ENCODE results near the gene ZNF385B.
A peak's percentile ranks its signal among the peaks of the same experiment; 100 is the strongest.

The ZNF385B gene

DNA sequence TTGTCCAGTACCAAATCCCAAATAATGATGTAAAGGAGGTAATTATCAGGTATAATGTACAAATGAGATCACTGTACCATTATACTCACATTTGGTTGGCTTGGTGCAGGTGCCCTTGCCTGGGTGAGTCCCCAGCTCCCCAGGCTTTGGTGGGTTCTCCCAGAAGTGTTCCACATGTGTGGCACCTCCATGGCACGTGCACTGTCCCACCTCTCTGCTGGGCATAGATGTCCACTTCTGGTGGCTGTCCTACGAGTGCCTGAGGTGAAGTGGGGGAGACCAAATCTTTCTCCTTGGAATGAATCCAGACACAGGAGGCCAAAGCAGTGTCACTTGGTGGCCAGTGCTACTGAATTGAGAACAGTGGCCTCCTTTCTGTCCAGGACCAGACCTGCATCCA is 434.3 kb downstream of the ZNF385B start:
- TF ChIP-seq, protein P1, sequence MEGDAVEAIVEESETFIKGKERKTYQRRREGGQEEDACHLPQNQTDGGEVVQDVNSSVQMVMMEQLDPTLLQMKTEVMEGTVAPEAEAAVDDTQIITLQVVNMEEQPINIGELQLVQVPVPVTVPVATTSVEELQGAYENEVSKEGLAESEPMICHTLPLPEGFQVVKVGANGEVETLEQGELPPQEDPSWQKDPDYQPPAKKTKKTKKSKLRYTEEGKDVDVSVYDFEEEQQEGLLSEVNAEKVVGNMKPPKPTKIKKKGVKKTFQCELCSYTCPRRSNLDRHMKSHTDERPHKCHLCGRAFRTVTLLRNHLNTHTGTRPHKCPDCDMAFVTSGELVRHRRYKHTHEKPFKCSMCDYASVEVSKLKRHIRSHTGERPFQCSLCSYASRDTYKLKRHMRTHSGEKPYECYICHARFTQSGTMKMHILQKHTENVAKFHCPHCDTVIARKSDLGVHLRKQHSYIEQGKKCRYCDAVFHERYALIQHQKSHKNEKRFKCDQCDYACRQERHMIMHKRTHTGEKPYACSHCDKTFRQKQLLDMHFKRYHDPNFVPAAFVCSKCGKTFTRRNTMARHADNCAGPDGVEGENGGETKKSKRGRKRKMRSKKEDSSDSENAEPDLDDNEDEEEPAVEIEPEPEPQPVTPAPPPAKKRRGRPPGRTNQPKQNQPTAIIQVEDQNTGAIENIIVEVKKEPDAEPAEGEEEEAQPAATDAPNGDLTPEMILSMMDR (IDR thresholded peaks at IDR 0.05; ENCODE audit: insufficient read depth, low read length, poor library complexity, severe bottlenecking): no peak
- H3K27me3 ChIP-seq (replicated peaks; ENCODE audit: control insufficient read depth, insufficient read depth, low read length): no peaks in the 10 kb centered on the region; the same call in 1 of the 2 replicates
- no peak for DNase-seq (ENCODE audit: extremely low read depth, insufficient read length)
- H3K4me3 ChIP-seq (replicated peaks; ENCODE audit: low read depth, low read length): no peak overlapping the region
- H3K36me3 ChIP-seq (ENCODE audit: control insufficient read depth, insufficient read depth, low read length): no peaks in the 10 kb centered on the region

- H3K4me3 ChIP-seq (replicated peaks; ENCODE audit: low read depth, low read length): no peak overlapping the region
- no peak for DNase-seq (ENCODE audit: extremely low read depth, insufficient read length)
- H3K27me3 ChIP-seq (replicated peaks; ENCODE audit: control insufficient read depth, insufficient read depth, low read length): no peaks in the 10 kb centered on the region; the same call in 1 of the 2 replicates
- H3K36me3 ChIP-seq (ENCODE audit: control insufficient read depth, insufficient read depth, low read length): no peaks in the 10 kb centered on the region
- TF ChIP-seq, protein P1 (IDR thresholded peaks at IDR 0.05; ENCODE audit: insufficient read depth, low read length, poor library complexity, severe bottlenecking): no peak
Measured at GRCh38 chr2:179424571-179424970, 436.8 kb downstream of the ZNF385B start.

DNA sequence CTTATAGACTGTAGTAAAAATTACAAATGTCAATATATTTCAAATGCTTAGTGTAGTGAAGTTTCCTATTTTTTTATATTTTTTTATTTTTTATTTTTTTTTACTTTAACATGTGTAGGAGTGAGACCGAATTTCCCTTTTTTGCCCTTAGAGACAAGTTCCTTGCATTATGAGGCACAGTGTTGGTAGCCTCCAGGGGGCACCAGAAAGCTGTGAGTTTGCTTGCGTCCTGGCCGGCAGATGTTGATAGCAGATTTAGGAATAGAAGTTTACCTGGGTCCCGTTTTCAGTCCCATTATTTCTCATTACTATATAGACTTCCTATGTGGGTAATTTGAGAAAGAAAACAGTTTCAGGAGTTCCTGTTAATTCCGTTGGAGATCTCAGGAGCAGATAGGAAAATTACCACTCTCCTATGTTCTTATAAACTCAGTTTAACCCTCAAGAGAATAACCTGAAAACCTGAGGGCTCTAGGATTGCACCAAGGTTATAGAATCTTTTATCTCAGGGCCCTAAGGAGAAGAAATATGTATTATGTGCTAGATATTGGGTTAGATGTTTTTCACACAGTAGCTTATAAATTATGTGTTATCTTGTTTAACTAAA is 439.3 kb downstream of the ZNF385B start:
- Histone ChIP-seq H3K36me3 (ENCODE audit: control insufficient read depth, insufficient read depth, low read length) (no peaks in the 10 kb centered on the region), H3K4me3 (replicated peaks; ENCODE audit: low read depth, low read length) (no peak overlapping the region), H3K27me3 (replicated peaks; ENCODE audit: control insufficient read depth, insufficient read depth, low read length) (no peaks in the 10 kb centered on the region; the same call in 1 of the 2 replicates)
- DNase-seq (ENCODE audit: extremely low read depth, insufficient read length): no peak
- TF ChIP-seq, protein P1 (IDR thresholded peaks at IDR 0.05; ENCODE audit: insufficient read depth, low read length, poor library complexity, severe bottlenecking): peak; percentile 84

- TF ChIP-seq, protein P1 (IDR thresholded peaks at IDR 0.05; ENCODE audit: insufficient read depth, low read length, poor library complexity, severe bottlenecking): no peak
- Histone ChIP-seq H3K36me3 (ENCODE audit: control insufficient read depth, insufficient read depth, low read length) (no peaks in the 10 kb centered on the region), H3K27me3 (replicated peaks; ENCODE audit: control insufficient read depth, insufficient read depth, low read length) (no peaks in the 10 kb centered on the region), H3K4me3 (replicated peaks; ENCODE audit: low read depth, low read length) (no peak overlapping the region)
- DNase-seq (ENCODE audit: extremely low read depth, insufficient read length): no peak
Measured at GRCh38 chr2:179417436-179417949, 443.9 kb downstream of the ZNF385B start.

GRCh38 chr2:179412112-179412511 is 449.3 kb downstream of the ZNF385B start:
- Histone ChIP-seq H3K27me3 (replicated peaks; ENCODE audit: control insufficient read depth, insufficient read depth, low read length) (no peaks in the 10 kb centered on the region), H3K4me3 (replicated peaks; ENCODE audit: low read depth, low read length) (no peak overlapping the region), H3K36me3 (ENCODE audit: control insufficient read depth, insufficient read depth, low read length) (no peaks in the 10 kb centered on the region)
- no peak for DNase-seq (ENCODE audit: extremely low read depth, insufficient read length)
- TF ChIP-seq, protein P1 (IDR thresholded peaks at IDR 0.05; ENCODE audit: insufficient read depth, low read length, poor library complexity, severe bottlenecking): no peak
